ENCODE measurements around the gene CRISPLD2. TPM values are rescaled to one million over a fixed set of nuclear protein-coding genes. Genes with fewer than 3 reads are reported as not detected.

The CRISPLD2 gene
- total and polyA plus RNA-seq, 10 donors = 7.9 to 271 (median 75.5) TPM

DNA sequence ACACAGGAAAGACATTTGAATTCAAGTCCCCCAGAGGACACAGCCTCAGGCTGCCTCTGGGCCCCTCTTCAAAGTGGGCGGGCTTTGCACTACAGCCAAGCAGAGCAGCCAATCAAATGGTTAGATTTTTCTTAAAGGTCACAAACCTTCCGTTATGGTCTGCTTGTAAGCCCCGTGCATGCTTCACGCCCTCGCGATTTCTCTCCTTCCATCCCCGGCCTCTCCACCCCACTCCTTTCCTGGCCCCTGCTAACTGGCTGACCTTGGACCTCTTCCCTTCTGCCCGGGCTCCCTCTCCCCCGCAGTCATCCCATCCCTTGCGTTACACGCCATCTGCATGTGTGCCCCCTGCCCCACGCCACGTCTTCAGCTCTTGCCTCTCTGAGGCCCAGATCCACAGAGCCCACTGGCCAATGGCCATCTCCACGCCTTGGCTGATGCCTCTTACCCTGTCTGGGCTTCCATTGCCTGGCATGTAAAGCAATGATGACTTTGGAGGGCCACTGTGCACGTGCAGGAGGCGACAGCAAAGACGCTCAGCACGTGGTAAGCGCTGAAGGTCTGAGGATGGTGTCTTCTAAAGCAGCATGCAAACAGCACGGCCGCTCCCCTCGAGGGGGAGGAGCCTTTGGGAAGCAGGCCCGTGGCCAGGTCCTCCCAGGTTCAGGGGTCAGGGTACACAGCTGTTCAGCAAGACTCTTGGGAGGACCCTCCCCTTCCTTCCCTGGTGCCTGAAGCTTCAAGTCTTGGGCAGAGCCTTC, 104.7 kb downstream of the CRISPLD2 start:
- intact Hi-C loops (cut with DNase I; ENCODE audit: low total_unique reads) = no loop called here
- WGBS, 5 donors = 57 to 71% (median 69%) methylated on average over 21 to 23 of the region's 23 CpGs
- H3K27ac ChIP-seq = peak overlapping the region in 6 of 8 donors; percentile 14 to 54 (median 34)
- DNase-seq = no peak
- peaks cover 6 to 71% (median 41%) of the 10 kb centered on the region in 6 donors for H3K4me1 ChIP-seq
- no peaks in the 10 kb centered on the region for H3K9me3 ChIP-seq
- H3K27me3 ChIP-seq (replicated peaks in 1 of 7) = peaks cover 0 to 5% (median 0%) of the 10 kb centered on the region in 7 donors
- H3K4me3 ChIP-seq = no peak overlapping the region
- TF ChIP-seq, protein P1, sequence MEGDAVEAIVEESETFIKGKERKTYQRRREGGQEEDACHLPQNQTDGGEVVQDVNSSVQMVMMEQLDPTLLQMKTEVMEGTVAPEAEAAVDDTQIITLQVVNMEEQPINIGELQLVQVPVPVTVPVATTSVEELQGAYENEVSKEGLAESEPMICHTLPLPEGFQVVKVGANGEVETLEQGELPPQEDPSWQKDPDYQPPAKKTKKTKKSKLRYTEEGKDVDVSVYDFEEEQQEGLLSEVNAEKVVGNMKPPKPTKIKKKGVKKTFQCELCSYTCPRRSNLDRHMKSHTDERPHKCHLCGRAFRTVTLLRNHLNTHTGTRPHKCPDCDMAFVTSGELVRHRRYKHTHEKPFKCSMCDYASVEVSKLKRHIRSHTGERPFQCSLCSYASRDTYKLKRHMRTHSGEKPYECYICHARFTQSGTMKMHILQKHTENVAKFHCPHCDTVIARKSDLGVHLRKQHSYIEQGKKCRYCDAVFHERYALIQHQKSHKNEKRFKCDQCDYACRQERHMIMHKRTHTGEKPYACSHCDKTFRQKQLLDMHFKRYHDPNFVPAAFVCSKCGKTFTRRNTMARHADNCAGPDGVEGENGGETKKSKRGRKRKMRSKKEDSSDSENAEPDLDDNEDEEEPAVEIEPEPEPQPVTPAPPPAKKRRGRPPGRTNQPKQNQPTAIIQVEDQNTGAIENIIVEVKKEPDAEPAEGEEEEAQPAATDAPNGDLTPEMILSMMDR (IDR thresholded peaks at IDR 0.05 in 8 of 11, conservative IDR thresholded peaks at IDR 0.05 in 3 of 11) = no peak
- TF ChIP-seq POLR2A (IDR thresholded peaks at IDR 0.05) (no peak), POLR2AphosphoS5 (IDR thresholded peaks at IDR 0.05) (peak in 2 of 3 donors; percentile 33 to 67)
- H3K36me3 ChIP-seq = no peaks in the 10 kb centered on the region

DNA sequence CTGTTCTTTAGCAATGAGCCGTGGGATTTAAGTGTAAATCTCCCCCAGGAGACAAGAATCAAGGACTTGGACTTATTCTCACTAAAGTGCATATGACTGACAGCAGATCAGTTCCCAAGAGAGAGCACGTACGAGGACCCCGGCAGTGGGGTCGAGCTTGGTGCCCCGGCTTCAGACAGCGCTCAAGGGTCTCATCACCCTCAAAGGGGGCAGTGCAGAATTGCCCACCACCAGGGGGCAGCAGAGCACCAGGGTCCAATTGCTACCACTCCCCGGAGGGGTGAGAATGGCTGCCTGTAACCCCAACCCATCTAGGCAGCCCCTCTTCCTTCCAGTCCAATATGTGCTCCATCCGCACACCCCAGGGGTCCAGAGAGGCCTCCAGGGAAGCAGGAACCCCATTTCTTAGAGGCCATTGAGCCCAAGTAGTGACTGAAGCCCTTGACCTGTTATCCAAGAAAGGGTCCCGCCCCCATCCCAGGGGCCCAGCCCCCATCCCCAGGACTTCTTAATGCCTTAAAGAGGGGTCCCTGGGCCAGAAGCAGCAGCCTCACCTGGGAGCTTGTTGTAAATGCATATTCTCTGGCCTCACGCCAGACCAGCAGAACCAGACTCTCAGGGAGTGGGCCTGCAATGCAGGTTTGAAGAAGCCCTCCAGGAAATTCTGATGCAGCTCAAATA, 105.4 kb downstream of the CRISPLD2 start:
- peak overlapping the region in 5 of 8 donors; percentile 14 to 54 (median 41) for H3K27ac ChIP-seq
- H3K36me3 ChIP-seq = no peaks in the 10 kb centered on the region
- no peak for TF ChIP-seq POLR2A (IDR thresholded peaks at IDR 0.05)
- TF ChIP-seq, protein P1 (IDR thresholded peaks at IDR 0.05 in 8 of 11, conservative IDR thresholded peaks at IDR 0.05 in 3 of 11) = peak; percentile 58 to 91 (median 81)
- H3K9me3 ChIP-seq = no peaks in the 10 kb centered on the region
- H3K4me3 ChIP-seq = no peak overlapping the region
- peak; percentile 90 for DNase-seq
- peaks cover 6 to 77% (median 44%) of the 10 kb centered on the region in 6 donors for H3K4me1 ChIP-seq
- intact Hi-C loops (cut with DNase I; ENCODE audit: low total_unique reads) = no loop called here
- H3K27me3 ChIP-seq (replicated peaks in 1 of 7) = peaks cover 0 to 5% (median 0%) of the 10 kb centered on the region in 7 donors
- WGBS, 5 donors = 42 to 78% (median 54%) methylated on average over 10 to 11 of the region's 11 CpGs

DNA sequence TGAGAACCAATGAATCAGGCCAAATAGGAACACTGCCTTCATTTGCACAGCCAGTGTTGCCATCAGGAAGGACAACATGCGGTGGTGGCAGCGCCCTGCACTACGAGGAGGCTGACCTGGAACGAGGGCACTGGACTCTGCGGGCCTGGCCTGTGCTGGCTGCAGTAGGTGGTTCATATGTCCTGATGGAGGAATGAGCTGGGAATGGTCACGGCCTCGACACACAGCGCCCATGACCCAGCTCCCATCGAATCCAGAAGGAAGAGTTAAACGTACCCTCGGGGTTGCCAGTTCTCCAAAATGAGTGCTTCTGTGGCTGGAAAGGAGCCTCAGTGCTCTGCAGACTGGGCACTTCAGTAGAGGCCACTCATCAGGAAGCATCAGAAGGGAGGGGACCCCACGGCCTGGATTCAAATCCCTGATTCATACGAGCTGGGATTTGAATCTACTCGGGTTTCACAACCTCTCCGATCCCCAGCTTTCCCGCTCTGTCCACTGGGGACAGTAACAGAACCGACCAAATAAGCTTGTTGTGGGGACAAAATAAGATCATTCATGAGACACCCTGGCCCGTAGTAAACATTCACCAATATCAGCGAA, 106.1 kb downstream of the CRISPLD2 start:
- WGBS, 5 donors = 80 to 92% (median 84%) methylated on average over 16 to 19 of the region's 19 CpGs
- TF ChIP-seq, protein P1 (IDR thresholded peaks at IDR 0.05 in 8 of 11, conservative IDR thresholded peaks at IDR 0.05 in 3 of 11) = no peak
- TF ChIP-seq POLR2AphosphoS5 (IDR thresholded peaks at IDR 0.05) (no peak), POLR2A (IDR thresholded peaks at IDR 0.05) (no peak)
- intact Hi-C loops (cut with DNase I; ENCODE audit: low total_unique reads) = no loop called here
- H3K9me3 ChIP-seq = peaks cover 0 to under 1% (median 0%) of the 10 kb centered on the region in 8 donors
- H3K27ac ChIP-seq = peak overlapping the region in 2 of 8 donors; percentile 14 to 57
- no peaks in the 10 kb centered on the region for H3K36me3 ChIP-seq
- H3K27me3 ChIP-seq (replicated peaks in 1 of 7) = peaks cover 0 to 5% (median 0%) of the 10 kb centered on the region in 7 donors
- no peak overlapping the region for H3K4me3 ChIP-seq
- no peak for DNase-seq
- H3K4me1 ChIP-seq = peaks cover 6 to 77% (median 44%) of the 10 kb centered on the region in 6 donors

All from spleen (tissue), 11 donors.